Stimulated activated CD4-positive, alpha-beta T cell treated with anti-CD3 and anti-CD28 coated beads, TNF-alpha, amount 100 ng/mL, for 24 hours (primary cell): ENCODE measurements around the gene DPP4.

ENCODE experiments used
- DNase-seq, 3 experiments: peaks; one replicate each; pipeline ENCODE4 v3.0.0-alpha.2; 2020; ENCODE audit warnings: low read depth in 3 of 3

DPP4 gene

GRCh38 chr2:162073888-162074631 is at the start of gene DPP4:
Gene DPP4, minus strand, starts transcription at chr2:162074215. Its CDS starts 234 bp downstream, at chr2:162073981.
- peak in 1 of 3 experiments; percentile 46 for DNase-seq

DNA sequence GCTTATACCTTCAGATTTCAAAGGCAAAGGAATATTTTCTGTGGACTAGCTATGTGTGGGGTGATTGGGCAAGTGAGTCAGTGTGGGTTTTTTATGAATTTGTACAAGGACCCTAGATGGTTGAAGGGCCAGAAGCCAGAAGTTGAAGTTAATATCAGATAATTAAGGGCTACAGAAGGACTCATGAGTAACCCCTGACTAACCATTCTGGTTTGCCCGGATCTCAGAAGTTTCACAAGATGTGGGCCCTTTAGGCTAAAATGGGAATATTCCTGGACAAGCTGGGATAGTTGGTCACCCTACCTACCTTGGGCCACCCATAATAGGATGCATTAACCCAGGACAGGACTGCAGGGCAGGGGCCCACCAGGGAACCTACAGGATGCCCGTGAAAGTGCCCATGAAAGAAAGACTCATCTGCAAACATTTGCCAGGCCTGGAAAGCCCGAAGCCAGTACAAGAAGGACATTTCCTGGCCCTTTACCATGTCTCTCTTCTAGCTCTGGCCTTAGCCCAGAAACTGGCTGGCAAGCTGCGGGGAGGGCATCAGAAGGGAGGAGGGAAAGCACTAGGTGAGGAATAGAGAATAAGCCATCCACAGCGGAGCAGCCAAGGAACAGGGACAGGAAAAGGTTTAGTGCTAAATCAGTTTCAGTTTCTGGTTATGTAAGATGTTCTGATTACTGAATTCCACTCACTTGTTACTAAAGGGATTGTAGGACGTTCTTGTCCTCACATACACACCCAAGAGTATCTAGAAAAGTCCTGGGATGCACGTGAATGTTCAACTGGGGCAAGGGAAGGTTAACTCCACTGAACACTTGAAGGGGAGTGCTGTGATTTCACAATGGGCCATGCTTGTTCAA is 44.4 kb upstream of the DPP4 start:
- DNase-seq, result no peak

GRCh38 chr2:162116352-162116751 is 42.3 kb upstream of the DPP4 start:
- no peak for DNase-seq

GRCh38 chr2:162115076-162115475 is 41.1 kb upstream of the DPP4 start:
- no peak for DNase-seq

DNA sequence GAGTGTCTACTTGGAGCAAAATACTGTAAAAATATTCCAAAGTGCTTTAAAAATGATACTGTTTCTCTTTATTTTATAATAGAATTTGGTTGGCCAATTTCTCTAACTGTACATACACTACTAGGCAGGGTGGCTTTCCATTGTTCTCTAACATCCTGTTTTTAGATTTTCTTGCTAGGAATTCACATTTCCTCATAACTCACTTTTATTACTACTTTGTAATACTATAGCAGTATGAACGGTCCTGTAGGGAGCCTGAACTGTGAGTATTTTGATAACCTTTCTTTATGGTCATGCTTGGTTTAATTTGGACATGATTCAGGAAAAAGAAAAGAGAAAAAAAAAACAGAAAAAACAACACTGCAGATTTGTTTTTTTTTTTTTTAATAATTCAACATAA is 40.3 kb upstream of the DPP4 start:
- DNase-seq, result no peak

GRCh38 chr2:162113776-162114168 is 39.8 kb upstream of the DPP4 start:
- DNase-seq, result no peak

DNA sequence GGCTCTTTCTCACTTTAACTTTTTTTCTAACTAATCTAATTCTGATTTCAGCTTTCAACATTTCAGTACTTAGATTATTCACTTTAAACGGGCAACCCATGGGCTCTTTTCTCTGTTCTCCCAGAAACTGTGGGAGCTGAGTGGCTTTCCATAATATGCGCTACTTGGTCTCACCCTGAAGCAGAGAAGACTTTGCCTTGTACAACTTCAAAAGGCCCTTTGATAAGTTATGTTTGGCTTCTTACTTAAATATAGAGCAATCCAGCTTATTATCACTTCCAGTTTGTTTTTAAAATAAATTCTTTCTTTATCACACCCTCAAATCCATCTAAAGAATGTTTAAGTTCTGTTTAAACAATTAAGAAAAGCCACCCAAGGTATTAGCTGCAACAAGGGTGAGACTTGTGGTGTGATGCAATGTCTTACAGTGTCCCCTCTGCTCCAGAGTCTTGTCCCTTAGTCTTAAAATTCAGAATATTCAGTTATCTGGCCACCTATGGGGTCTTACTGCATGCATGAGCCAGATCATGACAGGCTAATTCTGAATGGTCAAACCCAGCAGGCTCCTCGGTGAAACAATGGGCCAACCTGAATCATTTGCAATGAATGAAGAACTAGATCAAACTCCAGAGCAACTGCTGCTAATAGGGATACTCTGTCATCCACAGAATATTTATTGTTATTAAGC is 39.2 kb upstream of the DPP4 start:
- DNase-seq, result no peak

DNA sequence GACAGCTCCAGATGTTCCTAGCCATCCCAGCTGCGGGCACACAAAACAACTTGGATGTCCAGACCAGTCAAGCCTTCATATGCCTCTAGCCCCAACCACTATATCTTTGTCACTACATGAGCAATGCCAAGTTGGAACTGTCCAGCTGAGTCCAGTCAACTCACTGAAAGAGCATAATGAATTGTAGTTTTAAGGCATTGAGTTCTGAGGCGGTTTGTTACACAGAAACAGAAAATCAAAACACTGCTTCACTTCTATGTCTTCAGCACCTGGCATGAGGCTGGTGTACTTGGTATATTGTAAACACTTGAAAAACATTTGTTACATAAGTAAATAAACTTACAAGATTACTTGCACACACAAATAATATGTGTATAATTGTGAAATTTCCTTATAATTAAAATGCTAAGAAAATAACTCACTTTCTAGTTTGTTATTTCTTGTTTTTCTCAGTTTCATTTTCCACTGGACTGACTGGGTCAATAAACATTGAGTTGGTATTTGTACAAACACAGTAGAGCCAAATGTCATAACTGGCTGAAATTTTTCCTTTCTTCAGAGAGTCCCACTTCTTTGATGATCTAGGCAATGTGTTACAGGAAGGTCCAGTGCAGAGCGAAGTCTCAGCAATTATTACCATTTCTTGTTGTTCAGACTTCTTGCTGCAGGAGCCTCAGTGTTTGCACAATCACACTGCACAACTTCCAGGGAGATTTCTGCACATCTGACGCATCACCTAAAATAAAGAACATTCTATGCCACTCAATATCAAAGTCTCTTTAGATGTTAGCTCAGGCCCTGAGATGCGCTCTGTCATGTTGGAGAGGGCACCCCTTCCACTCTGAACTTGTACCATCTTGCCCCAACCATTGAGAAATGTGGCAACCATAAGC is 38.2 kb upstream of the DPP4 start:
- DNase-seq, result no peak

DNA sequence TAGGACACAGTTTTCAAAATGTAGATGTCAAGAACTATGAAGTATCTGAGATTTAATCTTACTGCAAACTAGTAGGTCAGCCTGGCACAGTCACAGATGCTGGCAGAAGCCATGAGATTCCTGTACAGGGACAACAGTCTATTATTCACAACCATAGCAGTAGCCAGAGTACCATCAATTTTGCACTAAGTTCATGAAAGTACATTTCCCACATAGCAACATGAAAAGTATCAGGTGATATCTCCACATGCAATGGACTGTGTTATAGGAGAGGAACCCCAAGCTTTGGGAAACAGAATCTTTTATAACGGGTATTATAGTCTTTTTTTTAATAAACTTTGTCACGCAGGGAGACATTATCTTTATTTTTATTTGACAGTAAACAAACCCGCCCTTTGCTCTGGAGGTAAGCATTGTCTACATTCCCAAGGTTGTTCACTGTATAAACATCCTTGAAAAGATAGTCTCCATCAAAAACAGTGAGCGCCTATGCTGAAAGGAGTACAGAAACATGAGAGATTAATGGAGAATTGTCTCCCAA is 33.4 kb upstream of the DPP4 start:
- no peak for DNase-seq

GRCh38 chr2:162106746-162107145 is 32.7 kb upstream of the DPP4 start:
- no peak for DNase-seq

DNA sequence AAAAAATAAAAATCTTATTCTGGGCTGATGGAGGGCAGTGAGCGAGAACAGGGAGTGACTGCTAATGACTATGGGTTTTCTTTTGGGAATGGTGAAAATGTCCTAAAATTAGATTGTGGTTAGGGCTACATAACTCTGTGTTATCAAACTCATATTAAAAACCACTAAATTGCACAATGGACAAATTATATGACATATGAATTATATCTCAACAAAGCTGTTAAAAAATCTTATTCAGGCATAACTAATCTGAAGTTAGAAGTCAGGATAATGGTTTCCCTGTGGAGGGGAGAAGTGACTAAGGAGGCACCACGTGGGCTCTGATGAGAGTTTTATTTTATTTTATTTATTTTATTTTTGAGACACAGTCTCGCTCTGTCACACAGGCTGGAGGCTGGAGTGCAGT is 32.1 kb upstream of the DPP4 start:
- no peak for DNase-seq

DNA sequence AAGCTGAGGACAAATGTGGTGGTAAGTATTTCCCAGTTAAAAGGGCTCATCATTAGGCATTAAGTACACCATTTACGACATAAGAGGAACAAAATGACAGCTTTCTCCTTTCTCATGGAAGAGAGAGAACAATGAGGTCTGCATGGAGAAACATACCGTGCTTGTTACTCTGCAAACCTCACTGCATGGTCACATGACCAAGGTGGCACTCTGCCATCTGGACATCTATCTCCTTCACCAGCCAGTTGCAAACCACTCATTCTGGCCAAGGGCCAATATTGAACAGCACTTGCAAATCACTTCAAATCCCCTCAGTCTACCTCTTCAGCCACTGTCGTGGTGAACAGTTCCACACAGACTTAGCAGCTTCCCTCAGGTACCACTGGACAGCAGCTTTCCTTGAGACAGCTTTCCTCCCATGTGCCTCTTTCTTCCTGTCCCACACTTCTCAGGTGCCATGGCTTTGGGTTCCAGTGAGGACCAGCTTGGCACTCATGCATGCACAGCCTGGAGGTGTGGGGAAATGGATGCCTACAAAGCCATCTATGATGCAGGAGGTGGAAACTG is 29.5 kb upstream of the DPP4 start:
- DNase-seq, result no peak

DNA sequence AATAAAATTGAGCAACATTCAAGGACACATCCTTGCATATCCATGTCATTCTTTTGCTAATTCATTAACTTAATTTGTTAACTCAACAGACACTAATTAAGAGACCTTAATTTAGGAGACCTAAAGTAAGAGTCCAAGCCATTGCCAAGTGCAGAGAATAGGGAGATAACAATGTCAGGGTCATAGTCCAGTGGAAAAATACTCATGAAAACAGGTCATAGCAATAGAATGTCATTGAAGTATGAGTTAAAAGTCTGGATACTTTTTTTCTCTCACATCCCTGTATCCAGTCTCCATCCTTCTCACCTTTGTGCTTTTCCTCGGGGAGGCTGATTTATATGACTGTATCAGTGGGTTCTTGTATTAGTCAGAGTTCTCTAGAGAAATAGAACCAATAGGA is 26.6 kb upstream of the DPP4 start:
- DNase-seq, result no peak

DNA sequence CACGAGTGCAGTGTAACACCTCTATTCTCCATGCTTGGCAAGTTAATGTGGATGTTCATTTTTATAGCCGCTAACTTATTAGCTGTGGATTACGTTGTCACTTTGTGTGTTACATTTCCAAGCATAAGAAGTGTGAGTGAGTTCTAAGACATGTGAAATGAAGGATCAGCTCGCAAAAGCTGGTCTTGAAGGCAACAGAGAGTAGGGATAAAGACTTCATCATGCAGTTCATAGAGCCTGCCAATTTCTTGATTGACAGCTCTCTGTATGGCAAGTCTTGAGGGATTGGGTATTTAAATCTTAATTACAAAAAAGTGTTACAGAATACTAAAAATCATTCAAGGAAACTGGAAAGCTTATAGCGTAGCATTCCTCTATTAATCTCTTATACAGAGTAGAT is 25.8 kb upstream of the DPP4 start:
- DNase-seq, result no peak

DNA sequence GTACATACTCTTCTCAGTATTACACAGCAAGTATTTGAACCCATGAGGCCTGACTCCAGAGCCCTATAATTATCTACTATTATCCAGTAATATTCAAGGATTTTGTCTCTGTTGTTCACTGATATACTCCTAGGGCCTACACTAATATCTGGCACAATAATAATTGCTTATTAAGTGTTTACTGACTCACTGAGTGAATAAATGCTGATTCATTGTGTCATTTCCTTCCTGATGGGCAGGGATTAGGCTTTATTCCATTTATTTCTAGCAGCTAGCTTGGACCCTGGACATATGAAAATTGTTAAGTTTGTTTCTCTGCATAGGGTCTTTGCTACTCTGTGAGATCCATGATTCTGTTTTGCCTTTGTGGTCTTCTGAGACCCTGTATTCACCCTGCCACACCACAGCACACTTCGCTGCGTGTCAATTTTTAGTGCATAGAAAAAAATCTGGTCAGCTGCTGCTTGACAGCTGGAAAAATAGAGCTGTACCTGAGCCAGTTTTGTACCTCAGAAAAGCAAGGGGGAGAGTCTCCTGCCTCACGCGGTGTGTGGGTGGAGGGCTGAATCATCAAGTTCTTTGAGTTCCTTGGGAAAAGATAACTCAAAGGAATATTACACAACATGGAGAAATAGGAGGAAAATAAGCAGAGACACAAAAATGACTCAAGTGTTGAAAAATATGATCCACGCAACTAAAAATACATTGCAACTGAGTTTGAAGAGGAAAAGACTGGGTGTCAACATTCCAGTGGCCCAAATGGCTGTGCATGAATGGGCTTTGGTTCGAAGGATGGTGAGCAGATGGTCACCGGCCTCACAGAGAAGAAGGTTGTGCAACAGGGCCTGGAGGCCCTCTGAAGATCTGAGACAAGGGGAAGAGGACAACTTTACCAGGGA is 18.9 kb upstream of the DPP4 start:
- DNase-seq, result no peak

- no peak for DNase-seq
Measured at GRCh38 chr2:162092008-162092390, 18.0 kb upstream of the DPP4 start.

- DNase-seq, result no peak
Measured at GRCh38 chr2:162091325-162092007, 17.5 kb upstream of the DPP4 start.

- DNase-seq, result no peak
Measured at GRCh38 chr2:162090109-162090508, 16.1 kb upstream of the DPP4 start.

- DNase-seq, result no peak
Measured at GRCh38 chr2:162086904-162087303, 12.9 kb upstream of the DPP4 start.
